Measurements from ENCODE around the gene DEPDC5.

DNA sequence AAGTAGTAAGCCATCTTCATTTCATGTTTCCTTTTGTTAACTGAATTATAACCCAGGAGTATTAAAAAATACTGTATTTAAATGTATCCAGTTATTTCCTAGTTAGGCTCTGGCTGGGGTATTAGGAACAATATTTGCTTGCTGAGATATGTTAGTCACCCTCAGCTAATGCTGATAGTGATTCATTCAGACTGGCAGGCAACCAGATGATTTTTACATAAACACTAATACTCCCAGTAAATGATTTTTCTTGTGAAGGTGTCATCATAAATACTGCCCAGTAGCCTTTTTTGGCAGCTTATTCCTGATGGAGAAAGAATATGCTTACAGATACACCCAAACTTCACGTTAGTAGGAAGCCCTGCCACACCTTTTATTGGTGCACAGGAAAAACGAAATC, 198.7 kb downstream of the DEPDC5 start:
- TF ChIP-seq CTCF (IDR thresholded peaks at IDR 0.05; ENCODE audit: low read depth, low read length) = no peak
- no peak for TF ChIP-seq POLR2A (IDR thresholded peaks at IDR 0.05; ENCODE audit: extremely low read depth, insufficient read length)
- TF ChIP-seq MYC (IDR thresholded peaks at IDR 0.05; ENCODE audit: low read depth, low read length) = no peak
- no peak for TF ChIP-seq MAX (IDR thresholded peaks at IDR 0.05; ENCODE audit: low read depth, low read length)

Measured in NB4 (cell line).